KG1 (cell line): ENCODE measurements around the gene CHST8.
A peak's percentile ranks its signal among the peaks of the same experiment; 100 is the strongest.

Experiments
- DNase-seq: peaks from one replicate; lab custom pipeline; 2025; lab: John Stamatoyannopoulos, UW

The CHST8 gene

DNA sequence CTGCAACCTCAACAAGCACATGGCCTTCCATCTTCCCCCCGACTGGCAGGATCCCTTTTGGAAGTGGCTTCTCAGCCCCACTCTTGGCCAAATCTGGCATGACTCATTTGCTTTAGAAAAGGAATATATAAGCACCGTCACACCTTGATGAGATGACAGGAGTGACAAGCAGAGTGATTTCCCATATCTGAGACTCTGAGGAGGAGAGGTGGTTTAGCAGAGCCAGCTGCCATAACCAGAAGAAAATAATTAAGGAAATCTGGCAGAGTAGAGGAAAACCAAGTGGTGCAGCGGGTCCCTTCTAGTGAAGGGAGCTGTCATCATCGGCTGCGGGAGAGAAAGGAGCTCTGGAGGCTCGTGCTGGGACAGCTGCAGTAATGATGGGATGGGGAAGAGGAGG, 147.5 kb downstream of the CHST8 start:
- DNase-seq: no peak

DNA sequence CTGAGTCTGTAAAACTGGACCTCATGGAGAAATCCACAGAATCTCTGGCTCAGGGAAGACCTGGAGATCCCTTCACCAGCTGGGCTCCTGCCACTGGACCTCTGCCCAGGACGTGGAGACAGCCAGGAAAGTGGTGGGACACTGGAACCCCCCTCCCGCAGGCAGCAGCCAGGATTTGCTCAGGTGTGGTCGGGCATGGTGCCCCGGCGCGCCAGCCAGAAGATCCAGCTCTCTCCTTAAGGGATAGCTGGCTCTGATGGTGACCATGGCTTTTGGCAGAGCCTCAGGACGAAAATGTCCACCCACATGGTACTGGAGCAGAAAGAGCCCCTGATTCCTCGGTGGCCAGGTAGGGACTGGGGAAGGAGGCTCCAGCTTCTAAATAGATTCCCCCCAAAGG, 148.4 kb downstream of the CHST8 start:
- no peak for DNase-seq

DNA sequence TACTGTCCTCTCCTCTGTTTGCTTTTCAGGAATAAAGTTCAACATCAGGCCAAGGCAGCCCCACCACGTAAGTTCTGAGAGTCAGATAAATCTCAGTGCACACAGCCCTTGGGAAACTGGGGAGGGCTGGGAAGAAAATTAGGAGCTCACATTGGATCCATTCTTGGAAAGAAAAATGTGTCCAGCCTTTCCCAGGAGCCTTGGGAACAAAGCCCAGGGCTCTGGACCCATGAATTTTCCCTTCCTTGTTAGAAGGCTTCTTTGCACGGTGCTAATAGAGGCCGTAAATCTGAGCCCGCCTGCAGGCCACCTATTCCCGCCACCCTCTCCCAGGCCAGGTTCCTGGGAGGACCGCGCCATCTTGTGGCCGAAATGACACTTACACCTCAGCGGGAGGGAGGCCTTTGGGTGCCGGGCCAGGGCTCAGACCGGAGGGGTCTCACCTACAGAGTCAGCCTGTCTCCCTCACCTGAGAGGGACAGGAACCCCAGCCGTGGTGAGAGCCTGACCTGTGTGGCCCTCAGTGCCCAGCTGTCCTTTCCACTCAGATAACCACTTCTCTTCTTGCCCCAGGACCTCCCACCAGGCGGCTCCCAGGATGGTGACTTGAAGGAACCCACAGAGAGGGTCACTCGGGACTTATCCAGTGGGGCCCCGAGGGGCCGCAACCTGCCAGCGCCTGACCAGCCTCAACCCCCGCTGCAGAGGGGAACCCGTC, 149.8 kb downstream of the CHST8 start:
- peak; percentile 53 for DNase-seq

DNA sequence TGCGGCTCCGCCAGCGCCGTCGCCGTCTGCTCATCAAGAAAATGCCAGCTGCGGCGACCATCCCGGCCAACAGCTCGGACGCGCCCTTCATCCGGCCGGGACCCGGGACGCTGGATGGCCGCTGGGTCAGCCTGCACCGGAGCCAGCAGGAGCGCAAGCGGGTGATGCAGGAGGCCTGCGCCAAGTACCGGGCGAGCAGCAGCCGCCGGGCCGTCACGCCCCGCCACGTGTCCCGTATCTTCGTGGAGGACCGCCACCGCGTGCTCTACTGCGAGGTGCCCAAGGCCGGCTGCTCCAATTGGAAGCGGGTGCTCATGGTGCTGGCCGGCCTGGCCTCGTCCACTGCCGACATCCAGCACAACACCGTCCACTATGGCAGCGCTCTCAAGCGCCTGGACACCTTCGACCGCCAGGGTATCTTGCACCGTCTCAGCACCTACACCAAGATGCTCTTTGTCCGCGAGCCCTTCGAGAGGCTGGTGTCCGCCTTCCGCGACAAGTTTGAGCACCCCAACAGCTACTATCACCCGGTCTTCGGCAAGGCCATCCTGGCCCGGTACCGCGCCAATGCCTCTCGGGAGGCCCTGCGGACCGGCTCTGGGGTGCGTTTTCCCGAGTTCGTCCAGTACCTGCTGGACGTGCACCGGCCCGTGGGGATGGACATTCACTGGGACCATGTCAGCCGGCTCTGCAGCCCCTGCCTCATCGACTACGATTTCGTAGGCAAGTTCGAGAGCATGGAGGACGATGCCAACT, 150.5 kb downstream of the CHST8 start:
- no peak for DNase-seq

DNA sequence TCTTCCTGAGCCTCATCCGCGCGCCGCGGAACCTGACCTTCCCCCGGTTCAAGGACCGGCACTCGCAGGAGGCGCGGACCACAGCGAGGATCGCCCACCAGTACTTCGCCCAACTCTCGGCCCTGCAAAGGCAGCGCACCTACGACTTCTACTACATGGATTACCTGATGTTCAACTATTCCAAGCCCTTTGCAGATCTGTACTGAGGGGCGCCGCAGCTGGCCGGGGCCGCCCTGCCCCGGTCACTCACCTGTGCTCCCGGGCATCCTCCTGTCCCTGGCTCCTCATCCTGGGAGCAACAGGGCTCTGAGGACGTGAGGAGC, 151.1 kb downstream of the CHST8 start:
- DNase-seq: no peak

DNA sequence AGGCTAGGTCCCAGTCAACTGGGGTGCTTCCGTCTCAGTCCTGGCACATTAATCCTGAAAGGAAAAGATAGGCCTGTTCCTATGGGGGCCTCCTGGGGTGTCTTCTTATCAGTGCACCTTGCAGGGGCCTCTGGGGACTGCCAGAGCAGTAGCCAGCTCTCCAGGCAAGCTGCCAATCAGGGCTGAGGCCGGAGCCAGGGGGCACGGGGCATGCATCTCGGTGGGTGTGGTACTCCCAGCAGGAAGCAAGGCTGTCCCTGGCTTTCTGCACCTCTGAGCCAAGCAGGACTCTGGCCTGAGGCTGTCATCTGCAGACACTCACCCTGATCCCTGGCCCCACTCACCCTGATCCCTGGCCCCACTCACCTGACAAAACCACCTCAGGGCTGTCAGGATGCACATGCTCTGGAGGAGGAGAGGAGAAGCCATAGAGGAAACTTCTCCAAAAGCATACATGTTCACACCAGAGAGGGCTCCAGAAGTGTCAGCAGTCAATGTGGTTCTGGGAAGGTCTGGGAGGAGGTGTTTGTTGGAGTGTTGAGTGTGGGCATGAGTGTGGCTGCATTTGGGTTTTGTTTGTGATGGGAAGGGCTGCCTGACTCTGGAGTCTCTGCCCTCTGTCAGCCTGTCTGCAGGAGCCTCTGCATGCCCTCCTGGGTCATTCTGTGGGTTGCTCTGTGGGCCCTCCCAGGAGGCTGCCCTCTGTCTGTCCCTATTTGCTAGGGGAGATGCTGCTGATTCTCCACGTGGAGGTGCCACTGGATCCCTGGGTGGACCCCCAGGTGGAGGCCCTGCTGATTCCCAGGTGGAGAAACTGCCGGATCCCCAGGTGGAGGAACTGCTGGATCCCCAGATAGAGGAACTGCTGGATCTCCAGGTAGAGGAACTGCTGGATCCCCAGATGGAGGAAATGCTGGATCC, 152.2 kb downstream of the CHST8 start:
- DNase-seq: no peak

DNA sequence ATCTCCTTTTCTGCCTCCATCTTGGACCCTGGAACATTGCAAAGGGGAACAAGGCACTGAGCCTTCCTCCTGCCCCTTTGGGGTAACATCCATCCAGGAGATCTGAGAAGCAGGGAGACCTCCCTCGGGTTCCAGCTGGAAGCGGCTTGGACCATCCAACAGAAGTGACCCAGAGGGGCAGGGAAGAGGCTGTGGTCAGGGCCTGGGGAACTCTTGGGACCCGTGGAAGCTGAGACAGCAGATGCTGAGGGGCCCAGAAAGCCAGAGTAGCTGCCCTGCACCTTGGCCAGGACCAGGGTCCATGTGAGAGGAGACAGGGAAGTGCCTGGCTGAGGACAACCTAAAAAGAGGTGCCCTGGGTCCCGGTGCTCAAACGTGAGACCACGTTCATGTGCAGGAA, 153.0 kb downstream of the CHST8 start:
- DNase-seq: no peak

DNA sequence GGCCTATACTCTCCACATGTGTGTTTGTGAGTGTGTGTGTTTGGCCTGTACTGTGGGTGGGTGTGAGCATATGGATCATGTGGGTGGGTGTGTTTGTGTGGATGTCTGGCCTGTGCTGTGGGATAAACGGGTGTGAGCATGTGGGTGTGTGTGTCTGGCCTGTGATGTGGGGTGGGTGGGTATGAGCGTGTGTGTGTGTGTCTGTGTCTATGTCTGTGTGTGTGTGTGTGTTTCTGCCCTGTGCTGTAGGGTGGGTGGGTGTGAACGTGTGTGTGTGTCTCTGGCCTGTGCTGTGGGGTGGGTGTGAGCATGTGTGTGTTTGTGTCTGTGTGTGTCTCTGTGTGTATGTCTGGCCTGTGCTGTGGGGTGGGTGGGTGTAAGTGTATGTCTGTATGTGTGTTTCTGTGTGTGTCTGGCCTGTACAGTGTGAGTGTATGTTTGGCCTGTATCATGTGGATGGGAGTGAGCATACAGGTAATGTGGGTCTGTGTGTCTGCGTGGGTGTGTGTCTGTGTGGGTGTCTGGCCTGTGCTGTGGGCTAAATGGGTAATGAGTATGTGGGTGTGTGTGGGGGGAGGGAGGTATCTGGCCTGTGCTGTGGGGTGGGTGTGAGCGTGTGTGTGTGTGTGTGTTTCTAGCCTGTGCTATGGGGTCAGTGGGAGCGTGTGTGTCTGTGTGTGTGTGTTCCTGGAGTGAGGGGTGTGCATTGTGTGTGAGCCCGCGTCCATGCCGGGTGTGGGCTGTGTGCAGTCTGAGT, 154.2 kb downstream of the CHST8 start:
- no peak for DNase-seq

DNA sequence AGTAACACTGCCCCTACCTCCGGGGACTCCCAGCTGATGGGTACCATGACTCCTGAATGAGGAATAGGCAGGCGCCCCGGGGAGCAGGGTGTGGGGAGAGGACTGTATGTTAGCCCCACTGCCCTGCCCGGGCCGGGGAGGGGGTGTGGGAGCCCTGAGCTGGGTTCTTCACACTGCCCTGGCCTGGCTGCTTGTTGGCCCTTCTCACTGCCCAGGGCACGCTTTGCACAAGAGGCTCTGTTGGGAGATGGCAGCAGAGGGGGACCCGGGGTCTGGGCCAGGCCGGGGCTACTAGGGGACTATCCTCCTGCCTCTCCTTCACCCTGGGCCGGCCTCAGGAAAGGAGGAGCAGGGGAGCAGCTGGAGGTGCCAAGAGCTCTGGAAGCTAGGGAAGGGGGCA, 155.6 kb downstream of the CHST8 start:
- no peak for DNase-seq

DNA sequence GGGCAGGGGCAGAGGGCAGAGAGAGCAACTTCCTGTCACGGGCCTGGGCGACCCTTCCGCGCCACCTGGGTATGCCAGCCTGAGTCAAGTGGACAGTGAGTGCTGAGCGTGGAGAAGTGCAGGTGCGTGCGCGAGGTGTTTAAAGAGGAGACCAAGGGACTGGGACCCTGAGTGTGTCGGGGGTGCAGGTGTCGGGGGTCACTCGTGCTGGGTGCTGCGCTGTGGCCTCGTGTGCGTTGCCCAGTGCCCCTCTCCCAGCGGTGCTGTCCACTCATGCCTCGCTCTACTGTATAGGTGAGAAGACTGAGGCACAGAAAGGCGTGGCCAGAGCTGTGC, 156.0 kb downstream of the CHST8 start:
- no peak for DNase-seq

DNA sequence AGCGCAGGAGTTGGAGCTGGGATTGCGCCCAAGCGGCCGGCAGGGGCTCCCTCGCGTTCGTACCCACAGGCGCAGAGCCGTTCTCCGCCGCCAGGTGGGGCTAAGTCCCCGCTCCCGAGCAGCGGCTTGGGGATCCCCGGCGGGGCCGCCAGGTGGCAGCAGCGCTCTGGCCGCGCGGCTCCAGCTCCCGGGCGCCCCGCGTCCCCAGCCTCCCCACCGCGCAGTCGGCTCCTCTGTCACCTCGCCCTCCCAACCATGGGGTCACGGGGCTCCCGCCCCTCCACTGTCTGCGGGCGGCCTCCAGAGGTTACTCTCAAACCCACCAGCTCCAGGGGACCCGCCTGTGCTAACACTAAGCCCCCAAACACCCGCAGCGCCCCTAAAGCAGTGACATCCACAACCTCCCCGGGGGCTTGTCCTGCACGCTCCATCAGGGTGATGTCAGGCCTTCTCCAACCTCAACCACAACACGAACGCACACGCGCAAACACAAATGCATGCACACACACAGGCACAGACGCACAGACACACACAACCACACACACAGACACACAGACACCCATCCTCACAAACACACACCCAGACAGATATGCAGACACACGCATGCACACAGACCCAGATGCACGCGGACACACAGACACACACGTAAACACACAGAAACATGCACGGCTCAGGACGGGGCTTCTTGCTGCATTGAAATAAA, 156.5 kb downstream of the CHST8 start:
- peak; percentile 25 for DNase-seq

DNA sequence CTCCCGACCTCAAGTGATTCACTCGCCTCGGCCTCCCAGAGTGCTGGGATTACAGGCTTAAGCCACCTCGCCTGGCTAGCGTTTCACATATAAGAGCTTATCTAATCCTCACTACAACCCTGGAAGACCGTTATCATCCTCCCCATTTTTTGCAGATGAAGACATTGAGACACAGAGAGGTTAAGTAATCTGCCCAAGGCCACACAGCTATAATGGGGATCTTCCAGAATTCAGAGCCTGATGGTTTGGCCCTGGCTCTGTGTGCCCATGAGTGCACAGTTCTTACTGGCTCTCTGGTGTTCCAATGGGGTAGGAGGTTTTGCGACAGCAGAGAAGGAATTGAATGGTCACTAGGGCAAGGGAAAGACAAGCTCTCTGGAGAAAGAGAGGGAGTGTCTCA, 158.1 kb downstream of the CHST8 start:
- no peak for DNase-seq

DNA sequence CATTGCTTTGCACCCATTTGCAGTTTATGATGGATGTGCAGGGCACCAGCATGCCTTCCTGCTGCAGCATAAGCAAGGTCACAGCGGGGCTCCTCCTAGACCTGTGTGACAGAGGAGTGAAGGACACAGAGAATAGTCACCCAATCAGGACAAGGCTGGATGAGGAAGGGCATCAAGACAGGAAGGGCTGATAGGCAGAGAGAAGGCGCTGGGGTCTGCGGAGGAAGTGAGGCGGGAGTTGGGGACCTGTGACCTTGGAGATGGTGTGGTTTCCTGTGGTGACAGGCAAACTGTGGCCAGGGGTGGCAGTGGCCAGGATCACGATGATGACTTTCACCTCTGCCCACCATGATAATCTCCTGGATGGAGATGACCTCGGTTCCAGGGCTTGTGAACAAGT, 158.5 kb downstream of the CHST8 start:
- no peak for DNase-seq

DNA sequence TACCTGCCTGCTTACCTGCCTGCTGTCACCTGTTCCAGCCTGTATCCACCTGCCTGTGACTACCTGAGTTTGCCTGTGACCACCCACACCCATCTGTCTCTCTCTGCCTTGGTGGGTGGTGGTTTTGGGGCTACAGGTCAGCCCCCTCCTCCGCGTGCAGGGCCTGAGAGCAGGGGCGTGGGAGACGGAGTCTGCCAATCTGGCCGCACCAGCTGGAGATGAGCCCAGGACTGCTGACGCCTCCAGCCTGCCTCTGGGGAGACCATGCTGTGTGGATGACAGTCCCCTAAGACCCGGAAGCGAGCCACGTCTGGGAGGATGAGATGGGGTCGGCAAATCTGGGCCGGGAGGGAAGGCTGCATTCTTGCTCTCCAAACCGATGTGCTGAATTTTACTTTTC, 159.0 kb downstream of the CHST8 start:
- no peak for DNase-seq

DNA sequence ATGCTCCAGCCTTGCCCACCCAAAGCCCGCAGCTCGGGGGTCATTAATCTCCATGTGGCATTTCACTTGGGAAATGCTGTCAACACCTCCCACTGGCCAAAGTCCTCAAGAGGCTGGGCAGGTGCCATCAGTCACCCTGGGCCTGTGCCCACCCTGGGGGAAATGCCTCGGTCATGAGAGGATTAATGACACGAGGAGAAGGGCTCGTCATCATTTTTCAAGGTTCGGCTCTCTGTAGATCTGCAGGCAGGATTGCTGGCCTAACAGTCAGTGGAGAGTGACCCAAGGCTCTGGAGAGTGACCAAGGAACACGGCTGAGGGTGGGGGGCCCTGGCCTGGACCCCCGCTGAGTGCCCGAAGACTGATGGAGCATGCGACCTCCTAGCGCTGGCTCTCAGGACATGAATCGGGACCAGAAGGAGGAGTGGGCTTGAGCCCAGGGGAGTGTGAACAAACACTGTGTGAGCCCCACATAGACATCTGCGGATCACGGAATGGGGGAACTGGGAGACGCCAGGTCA, 159.7 kb downstream of the CHST8 start:
- no peak for DNase-seq

DNA sequence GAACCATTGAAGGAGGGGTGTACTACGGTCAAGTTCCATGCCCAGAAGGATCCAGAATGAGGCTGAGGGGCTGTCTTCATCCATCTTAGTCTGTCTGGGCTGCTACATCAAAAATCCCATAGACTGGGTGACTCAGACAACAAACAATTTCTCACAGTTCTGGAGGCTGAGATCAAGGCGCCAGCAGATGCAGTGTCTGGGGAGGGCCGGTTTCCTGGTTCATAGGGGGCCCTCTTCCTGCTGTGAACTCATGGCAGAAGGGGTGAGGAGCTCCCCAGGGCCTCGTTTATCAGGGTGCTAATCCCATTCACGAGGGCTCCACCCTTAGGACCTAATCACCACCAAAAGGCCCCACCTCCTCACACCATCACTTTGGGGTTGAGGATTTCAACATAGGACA, 160.2 kb downstream of the CHST8 start:
- DNase-seq: no peak

DNA sequence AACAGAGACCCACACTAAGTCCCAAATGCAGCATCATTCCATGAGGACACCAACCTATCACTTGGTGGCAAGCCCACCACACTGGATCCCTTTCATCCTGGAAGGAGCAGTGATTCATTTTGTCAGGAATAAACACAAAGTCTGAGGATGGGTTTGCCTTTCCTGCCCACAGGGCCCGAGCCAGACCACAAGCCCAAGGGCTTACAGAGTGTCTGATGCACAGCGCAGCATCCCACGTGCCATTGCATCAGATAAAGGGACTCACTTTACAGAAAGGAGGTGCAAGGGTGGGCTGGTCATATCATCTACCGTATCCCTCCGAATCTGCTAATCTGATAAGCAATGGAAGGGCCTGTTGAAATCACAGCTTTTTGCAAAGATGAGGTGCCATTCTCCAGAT, 162.7 kb downstream of the CHST8 start:
- DNase-seq: no peak

DNA sequence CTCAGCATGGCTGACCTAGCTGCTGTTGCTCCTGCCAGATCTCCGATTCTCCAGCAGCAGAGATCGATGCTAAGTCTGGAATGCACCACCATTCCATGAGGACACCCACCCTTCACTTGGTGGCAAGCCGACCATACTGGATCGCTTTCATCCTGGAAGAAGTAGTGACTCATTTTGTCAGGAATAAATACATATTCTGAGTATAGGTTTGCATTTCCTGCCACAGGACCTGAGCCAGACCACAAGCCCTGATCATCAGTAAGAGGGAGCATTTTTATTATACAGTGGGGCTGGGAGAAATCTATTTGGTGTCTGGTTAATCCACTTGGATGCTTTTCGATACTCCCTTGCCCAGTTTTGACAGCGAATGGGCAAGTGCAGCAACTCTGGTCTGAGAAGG, 164.0 kb downstream of the CHST8 start:
- no peak for DNase-seq

DNA sequence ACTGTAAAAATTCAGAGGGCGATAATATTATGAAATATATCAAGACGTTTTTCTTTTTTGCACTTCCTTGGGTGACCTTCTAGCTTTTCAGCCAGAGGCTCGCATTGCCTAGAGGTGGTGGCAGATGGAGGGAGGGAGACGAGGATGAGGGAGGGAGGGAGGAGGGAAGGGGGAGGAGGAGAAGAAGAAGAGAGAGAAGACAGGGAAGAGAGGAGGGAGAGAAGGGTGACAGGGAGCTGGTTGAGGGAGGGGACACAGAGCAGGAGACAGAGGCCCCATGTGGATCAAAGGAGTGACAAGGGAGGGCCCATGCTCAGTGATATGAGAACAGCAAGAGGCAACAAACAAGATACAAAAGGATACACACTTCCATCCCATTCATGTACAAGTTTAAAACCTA, 166.9 kb downstream of the CHST8 start:
- no peak for DNase-seq

DNA sequence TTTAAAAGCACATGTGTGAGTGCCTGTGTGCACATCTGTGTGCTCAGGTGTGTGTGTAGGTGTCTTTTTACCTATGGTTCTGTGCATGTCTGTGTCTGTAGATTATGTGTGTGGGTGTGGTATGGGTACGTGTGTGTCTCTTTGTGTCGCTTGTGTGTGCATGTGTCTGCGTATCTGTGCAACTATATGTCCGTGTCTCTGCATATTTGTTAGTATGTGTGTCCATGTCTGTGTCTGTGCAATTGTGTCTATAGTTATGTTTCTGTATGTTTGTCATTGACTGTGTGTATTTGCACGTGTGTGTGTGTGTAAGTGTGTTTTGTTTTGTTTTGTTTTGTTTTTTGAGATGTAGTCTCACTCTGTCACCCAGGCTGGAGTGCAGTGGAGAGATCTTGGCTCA, 167.6 kb downstream of the CHST8 start:
- no peak for DNase-seq

DNA sequence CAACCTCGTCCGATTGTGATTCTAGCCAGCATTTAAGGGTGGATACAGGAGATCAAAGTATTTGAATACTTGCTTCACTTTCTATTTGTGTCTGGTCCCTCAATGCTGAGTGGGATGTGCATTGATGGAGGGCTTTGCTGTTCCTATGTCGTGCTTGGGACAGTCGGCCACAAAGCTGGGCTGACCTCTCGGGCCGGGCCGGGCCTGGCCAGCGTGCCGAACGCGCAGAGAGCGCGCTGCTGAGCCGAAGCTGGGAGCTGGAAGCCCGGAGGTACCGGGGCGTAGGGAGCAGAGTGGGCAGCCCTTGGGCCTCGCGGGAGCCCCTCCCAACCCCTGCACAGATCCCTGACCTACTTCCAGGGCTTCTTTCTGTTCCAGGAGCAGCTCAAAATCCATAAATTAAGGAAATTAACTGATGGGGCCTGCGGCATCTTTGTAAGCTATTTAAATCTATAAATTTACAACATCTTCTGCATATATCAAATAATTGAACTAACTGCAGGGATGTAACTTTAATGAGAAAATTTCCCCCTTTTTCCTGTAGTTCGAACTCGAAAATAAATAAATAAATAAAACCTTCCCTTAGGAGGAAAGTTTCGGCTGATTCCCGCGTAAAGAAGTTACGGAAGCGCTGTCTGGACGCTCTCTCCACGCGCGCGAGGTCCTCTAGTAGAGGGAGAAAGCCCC, 173.1 kb downstream of the CHST8 start:
- no peak for DNase-seq
